C4-2B (cell line): Measurements from ENCODE around the gene HPS4.

Source experiments
- CTCF ChIP-seq: fragments of 450-650 bp; conservative IDR thresholded peaks from 2 replicates; pipeline ENCODE4 v1.5.1; 2017; ENCODE audit warnings: mild to moderate bottlenecking
- ZFX ChIP-seq: fragments of 450-650 bp; IDR thresholded peaks from 2 replicates; pipeline ENCODE4 v1.6.1; 2017

- TF ChIP-seq CTCF (no peak), ZFX (no peak)
Measured at GRCh38 chr22:26480611-26480932, 3.0 kb downstream of the HPS4 start.
